Trophoblast cell (in vitro differentiated cells and primary cell): Measurements from ENCODE around the gene HPRT1.
"Not testable (repeated sequence)": the region's sequence is repeated elsewhere in the genome, so short reads cannot be mapped to it uniquely, and the experiment has no call there.

Source experiments
- DNase-seq, 2 donors: peaks; one replicate each; pipeline ENCODE4 v3.0.0-alpha.2; 2016
- H2AFZ ChIP-seq: 2 replicates; pipeline ENCODE4 v1.6.1; 2013; ENCODE audit warnings: low read length, moderate library complexity, mild to moderate bottlenecking; ENCODE audit not compliant: insufficient read depth, poor library complexity
- H2AK5ac ChIP-seq: 2 replicates; pipeline ENCODE4 v1.6.1; 2013; ENCODE audit warnings: mild to moderate bottlenecking, low read length
- H2BK120ac ChIP-seq: 2 replicates; pipeline ENCODE4 v1.6.1; 2013; ENCODE audit warnings: low read length, mild to moderate bottlenecking, moderate library complexity; ENCODE audit not compliant: insufficient read depth, poor library complexity
- H2BK12ac ChIP-seq: 2 replicates; pipeline ENCODE4 v1.6.1; 2013; ENCODE audit warnings: mild to moderate bottlenecking, low read length, moderate library complexity
- H2BK5ac ChIP-seq: 2 replicates; pipeline ENCODE4 v1.6.1; 2013; ENCODE audit warnings: low read length, low read depth, moderate library complexity, mild to moderate bottlenecking; ENCODE audit not compliant: poor library complexity
- H3K14ac ChIP-seq: 2 replicates; pipeline ENCODE4 v1.6.1; 2013; ENCODE audit warnings: mild to moderate bottlenecking, low read length
- H3K18ac ChIP-seq: 2 replicates; pipeline ENCODE4 v1.6.1; 2013; ENCODE audit warnings: mild to moderate bottlenecking, low read length
- H3K23ac ChIP-seq: 2 replicates; pipeline ENCODE4 v1.6.1; 2013; ENCODE audit warnings: low read length
- H3K27ac ChIP-seq: 2 replicates; pipeline ENCODE4 v1.5.1; 2013; ENCODE audit warnings: low read depth, mild to moderate bottlenecking, inconsistent platforms, low read length, moderate library complexity
- H3K27me3 ChIP-seq: 2 replicates; pipeline ENCODE4 v1.6.1; 2013; ENCODE audit warnings: inconsistent platforms, mild to moderate bottlenecking, low read length, moderate library complexity; ENCODE audit not compliant: insufficient read depth
- H3K36me3 ChIP-seq, 2 experiments: 1 replicate in 1 of 2; 2 replicates in 1 of 2; pipeline ENCODE4 v1.6.1; 2013; ENCODE audit warnings: low read length in 2 of 2, mild to moderate bottlenecking in 2 of 2, moderate library complexity in 1 of 2; ENCODE audit not compliant: insufficient read depth in 2 of 2, control insufficient read depth in 1 of 2
- H3K4ac ChIP-seq: 2 replicates; pipeline ENCODE4 v1.6.1; 2013; ENCODE audit warnings: low read depth, mild to moderate bottlenecking, low read length, moderate library complexity
- H3K4me1 ChIP-seq, 2 experiments: 1 replicate in 1 of 2; 2 replicates in 1 of 2; pipeline ENCODE4 v1.6.1; 2013; ENCODE audit warnings: low read length in 2 of 2, mild to moderate bottlenecking in 2 of 2, moderate library complexity in 1 of 2; ENCODE audit not compliant: insufficient read depth in 2 of 2, control insufficient read depth in 1 of 2
- H3K4me2 ChIP-seq: 2 replicates; pipeline ENCODE4 v1.6.1; 2013; ENCODE audit warnings: inconsistent platforms, mild to moderate bottlenecking, low read length, moderate library complexity
- H3K4me3 ChIP-seq: 2 replicates; pipeline ENCODE4 v1.5.1; 2013; ENCODE audit warnings: mild to moderate bottlenecking, low read depth, low read length, inconsistent platforms
- H3K79me1 ChIP-seq: one replicate; pipeline ENCODE4 v1.6.1; 2013; ENCODE audit warnings: low read length
- H3K79me2 ChIP-seq: 2 replicates; pipeline ENCODE4 v1.6.1; 2013; ENCODE audit warnings: low read length, mild to moderate bottlenecking; ENCODE audit not compliant: control insufficient read depth, insufficient read depth, poor library complexity
- H3K9ac ChIP-seq: 2 replicates; pipeline ENCODE4 v1.6.1; 2013; ENCODE audit warnings: mild to moderate bottlenecking, low read length
- H3K9me3 ChIP-seq: 2 replicates; pipeline ENCODE4 v1.6.1; 2013; ENCODE audit warnings: low read depth, mild to moderate bottlenecking, control low read depth, inconsistent platforms, low read length; ENCODE audit not compliant: insufficient read depth
- H4K12ac ChIP-seq: 2 replicates; pipeline ENCODE4 v1.6.1; 2013; ENCODE audit warnings: low read depth, mild to moderate bottlenecking, low read length, moderate library complexity
- H4K8ac ChIP-seq: 2 replicates; pipeline ENCODE4 v1.6.1; 2013; ENCODE audit warnings: low read depth, mild to moderate bottlenecking, low read length, moderate library complexity
- H4K91ac ChIP-seq: one replicate; pipeline ENCODE4 v1.6.1; 2013; ENCODE audit warnings: low read depth, mild to moderate bottlenecking, low read length, moderate library complexity
- WGBS: extraction: QIAGEN DNeasy Blood & Tissue Kit; methylation state at CpG from one replicate; pipeline ENCODE4 v1.1.7; 2013; ENCODE audit warnings: missing lambda C conversion rate; ENCODE audit not compliant: insufficient read length, insufficient coverage; ENCODE audit errors: extremely low coverage; 5-methylcytosine and 5-hydroxymethylcytosine counted together

HPRT1 gene

GRCh38 chrX:134460862-134461220 lies 876 bp downstream of the HPRT1 start:
- Histone ChIP-seq H3K27me3 (no peaks in the 10 kb centered on the region), H3K9ac (no peak overlapping the region), H4K12ac (no peak overlapping the region), H3K23ac (no peak overlapping the region), H2BK12ac (no peak overlapping the region), H2AK5ac (no peak overlapping the region), H3K9me3 (no peaks in the 10 kb centered on the region), H2BK5ac (no peak overlapping the region), H3K79me1 (peaks cover 1% of the 10 kb centered on the region), H4K8ac (no peak overlapping the region), H3K27ac (no peak overlapping the region), H2BK120ac (no peak overlapping the region), H2AFZ (no peak overlapping the region), H3K4me1 (no peaks in the 10 kb centered on the region), H3K18ac (no peak overlapping the region), H3K4me2 (peak overlapping the region; percentile 87), H3K14ac (no peak overlapping the region), H4K91ac (no peak overlapping the region), H3K4me3 (no peak overlapping the region), H3K4ac (no peak overlapping the region), H3K79me2 (no peaks in the 10 kb centered on the region), H3K36me3 (no peaks in the 10 kb centered on the region)
- WGBS = no CpG with 5 or more reads among the region's 9 CpGs
- peak; percentile 65 to 82 for DNase-seq

- H4K91ac ChIP-seq = no peak overlapping the region
- DNase-seq = no peak
- H3K9me3 ChIP-seq = no peaks in the 10 kb centered on the region
- H3K18ac ChIP-seq = no peak overlapping the region
- H4K12ac ChIP-seq = no peak overlapping the region
- no peak overlapping the region for H2BK12ac ChIP-seq
- H4K8ac ChIP-seq = no peak overlapping the region
- no peak overlapping the region for H2AK5ac ChIP-seq
- no peak overlapping the region for H3K4ac ChIP-seq
- H3K14ac ChIP-seq = no peak overlapping the region
- no peak overlapping the region for H3K27ac ChIP-seq
- H3K79me2 ChIP-seq = no peaks in the 10 kb centered on the region
- no peak overlapping the region for H3K23ac ChIP-seq
- H2BK120ac ChIP-seq = no peak overlapping the region
- WGBS = no CpG with 5 or more reads among the region's 3 CpGs
- H3K27me3 ChIP-seq = no peaks in the 10 kb centered on the region
- no peak overlapping the region for H2BK5ac ChIP-seq
- H3K4me2 ChIP-seq = no peak overlapping the region
- peaks cover 1% of the 10 kb centered on the region for H3K79me1 ChIP-seq
- H3K4me3 ChIP-seq = no peak overlapping the region
- no peak overlapping the region for H2AFZ ChIP-seq
- H3K4me1 ChIP-seq = no peaks in the 10 kb centered on the region
- H3K36me3 ChIP-seq = no peaks in the 10 kb centered on the region
- H3K9ac ChIP-seq = no peak overlapping the region
Measured at GRCh38 chrX:134461437-134461836, 1.5 kb downstream of the HPRT1 start.

GRCh38 chrX:134462927-134463326 lies 3.0 kb downstream of the HPRT1 start:
- Histone ChIP-seq H2AK5ac (no peak overlapping the region), H2BK5ac (no peak overlapping the region), H3K27me3 (no peaks in the 10 kb centered on the region), H3K36me3 (no peaks in the 10 kb centered on the region), H2BK12ac (no peak overlapping the region), H3K9ac (no peak overlapping the region), H3K79me1 (peaks cover 1% of the 10 kb centered on the region), H3K18ac (no peak overlapping the region), H3K79me2 (no peaks in the 10 kb centered on the region), H3K14ac (no peak overlapping the region), H3K27ac (no peak overlapping the region), H2BK120ac (no peak overlapping the region), H3K4ac (no peak overlapping the region), H3K23ac (no peak overlapping the region), H4K8ac (no peak overlapping the region), H3K4me3 (no peak overlapping the region), H3K9me3 (no peaks in the 10 kb centered on the region), H3K4me1 (no peaks in the 10 kb centered on the region), H3K4me2 (no peak overlapping the region), H4K12ac (no peak overlapping the region), H2AFZ (no peak overlapping the region), H4K91ac (no peak overlapping the region)
- WGBS = no CpG with 5 or more reads among the region's 2 CpGs
- no peak for DNase-seq

- H3K18ac ChIP-seq, H3K9ac ChIP-seq, H3K23ac ChIP-seq, H3K4me3 ChIP-seq, H3K36me3 ChIP-seq, H3K27me3 ChIP-seq, H3K79me1 ChIP-seq, H2BK5ac ChIP-seq, H4K91ac ChIP-seq, H3K27ac ChIP-seq, H2AFZ ChIP-seq, H2BK12ac ChIP-seq, H2AK5ac ChIP-seq, H2BK120ac ChIP-seq, H3K9me3 ChIP-seq, H4K12ac ChIP-seq, H3K14ac ChIP-seq, H3K79me2 ChIP-seq, H3K4ac ChIP-seq, H4K8ac ChIP-seq, H3K4me2 ChIP-seq, H3K4me1 ChIP-seq: not testable (repeated sequence)
- no CpG with 5 or more reads among the region's 6 CpGs for WGBS
- DNase-seq = peak in 1 of 2 donors; percentile 36
Measured at GRCh38 chrX:134464453-134464852, 4.5 kb downstream of the HPRT1 start.
